ENCODE measurements around the gene GPR161. TPM values are rescaled to one million over a fixed set of nuclear protein-coding genes. Genes with fewer than 3 reads are reported as not detected.
A peak's percentile ranks its signal among the peaks of the same experiment; 100 is the strongest.

The GPR161 gene
- total and polyA plus RNA-seq, 4 donors = 17.3 to 22.7 (median 21.3) TPM

DNA sequence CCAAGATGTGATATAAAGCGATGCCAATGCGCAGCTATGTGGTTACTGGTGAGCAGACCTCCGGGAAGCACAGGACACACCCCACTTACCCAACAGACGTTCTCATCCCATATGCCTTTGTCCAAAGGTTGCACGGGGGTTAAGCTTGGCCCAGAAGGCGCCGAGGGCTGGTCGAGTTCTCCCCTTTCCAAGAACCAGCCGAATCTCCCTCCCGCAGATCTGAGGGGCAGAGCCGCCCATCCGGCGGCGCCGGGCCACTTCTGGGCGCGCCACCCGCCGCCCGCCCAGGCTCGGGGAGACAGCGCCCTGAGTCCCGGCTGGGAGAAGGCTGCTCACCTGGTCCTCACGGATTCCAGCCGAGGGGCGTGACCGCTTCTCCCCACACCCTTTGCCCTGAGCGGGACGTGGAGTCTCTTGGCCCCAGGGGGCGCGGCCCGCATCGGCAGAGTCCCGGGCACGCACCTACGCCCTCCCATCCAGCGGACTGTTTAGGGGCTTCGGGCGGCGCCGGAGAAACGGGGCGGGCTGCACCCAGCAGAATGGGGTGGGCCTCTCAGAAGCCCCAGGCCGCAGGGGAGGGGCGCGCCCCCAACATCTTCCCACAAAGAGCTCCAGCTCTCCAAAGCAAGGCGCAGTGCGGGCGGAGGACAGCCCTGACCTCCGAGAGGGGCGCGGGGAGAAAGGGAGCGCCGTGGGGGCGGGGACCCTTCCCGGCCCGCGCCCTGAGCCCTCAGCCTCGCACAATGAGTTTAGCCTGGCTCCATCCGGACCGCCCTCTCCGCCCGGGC, 615 bp downstream of the GPR161 start:
- Histone ChIP-seq H3K4me1 (ENCODE audit: control insufficient read depth, insufficient read depth, low read length) (peaks cover 16% of the 10 kb centered on the region), H3K27me3 (ENCODE audit: control insufficient read depth, insufficient read depth, low read length) (no peaks in the 10 kb centered on the region), H3K36me3 (ENCODE audit: control insufficient read depth, insufficient read depth, low read length) (no peaks in the 10 kb centered on the region), H3K27ac (ENCODE audit: low read depth, low read length) (peak overlapping the region; percentile 35), H3K4me3 (ENCODE audit: low read depth, low read length) (peak overlapping the region; percentile 61), H3K9me3 (ENCODE audit: control insufficient read depth, insufficient read depth, low read length) (no peaks in the 10 kb centered on the region)
- WGBS (ENCODE audit: insufficient coverage) = under 1% methylated on average over 63 of the region's 63 CpGs
- peak in 2 of 6 donors; percentile 61 to 76 for DNase-seq (ENCODE audit: low read depth in 4 of 6, low spot score in 6 of 6)

DNA sequence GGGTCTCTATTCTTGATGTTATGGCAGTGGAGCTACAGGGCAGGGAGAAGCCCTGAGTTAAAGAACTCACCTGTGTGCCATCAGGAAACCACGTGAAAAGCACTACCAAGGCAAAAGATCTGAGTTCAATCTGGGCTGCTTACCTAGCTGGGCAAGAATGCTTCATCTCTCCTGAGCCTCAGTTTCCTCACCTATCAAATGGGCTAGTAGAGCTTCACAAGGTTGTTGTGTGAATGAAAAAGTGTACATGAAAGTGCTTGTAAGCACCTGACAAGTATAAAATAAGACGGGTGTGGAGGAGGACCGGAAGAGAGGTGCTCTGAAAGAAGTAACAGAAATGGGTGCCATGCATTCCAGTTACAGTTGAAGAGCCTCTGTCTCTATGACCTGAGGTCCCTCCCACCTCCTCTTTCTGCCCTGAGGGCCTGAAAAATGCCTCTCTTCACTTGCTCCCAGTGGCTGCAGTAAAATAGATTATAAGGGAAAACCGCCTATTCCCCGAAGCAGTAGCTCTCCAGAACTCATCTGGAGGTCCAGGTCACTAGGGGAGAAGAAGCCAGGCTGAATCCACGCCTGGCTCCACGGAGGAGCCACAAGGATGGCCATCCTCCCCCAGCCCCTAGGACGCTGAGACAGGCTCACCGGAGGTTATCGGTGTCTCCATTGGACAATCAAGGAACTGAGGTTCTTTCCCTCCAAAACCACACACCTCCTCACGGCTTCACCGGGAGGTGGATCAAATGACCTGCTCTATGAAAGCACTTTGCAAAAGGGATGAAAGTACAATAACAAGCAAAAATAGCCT, 1.4 kb downstream of the GPR161 start:
- no peaks in the 10 kb centered on the region for H3K9me3 ChIP-seq (ENCODE audit: control insufficient read depth, insufficient read depth, low read length)
- no peak overlapping the region for H3K27ac ChIP-seq (ENCODE audit: low read depth, low read length)

DNA sequence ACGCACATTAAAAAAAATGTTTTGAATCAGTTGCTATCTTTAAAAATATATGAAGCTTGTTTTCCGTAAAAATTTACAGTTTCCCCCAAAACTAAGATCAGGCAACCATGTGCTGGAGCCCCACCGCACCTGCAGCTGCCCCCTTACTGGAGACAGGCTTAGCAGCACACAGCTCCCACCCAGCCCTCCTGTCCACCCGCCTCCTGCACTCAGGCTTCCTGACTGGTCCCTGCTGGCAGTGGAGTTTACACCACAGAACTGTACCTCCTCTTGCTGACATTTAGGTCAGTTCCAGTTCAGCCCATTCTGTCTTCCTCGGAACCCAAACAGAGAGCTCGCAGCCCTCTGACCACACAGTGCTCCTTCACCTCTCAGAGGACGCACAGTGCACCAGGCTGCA, 2.1 kb downstream of the GPR161 start:
- Histone ChIP-seq H3K4me3 (ENCODE audit: low read depth, low read length) (no peak overlapping the region), H3K27me3 (ENCODE audit: control insufficient read depth, insufficient read depth, low read length) (no peaks in the 10 kb centered on the region), H3K36me3 (ENCODE audit: control insufficient read depth, insufficient read depth, low read length) (no peaks in the 10 kb centered on the region), H3K9me3 (ENCODE audit: control insufficient read depth, insufficient read depth, low read length) (no peaks in the 10 kb centered on the region), H3K4me1 (ENCODE audit: control insufficient read depth, insufficient read depth, low read length) (peaks cover 16% of the 10 kb centered on the region), H3K27ac (ENCODE audit: low read depth, low read length) (no peak overlapping the region)
- 47% methylated on average over 4 of the region's 7 CpGs for WGBS (ENCODE audit: insufficient coverage)
- peak in 2 of 6 donors; percentile 16 to 33 for DNase-seq (ENCODE audit: low read depth in 4 of 6, low spot score in 6 of 6)

More for the DNA sequence above, 1.4 kb downstream of the GPR161 start:
- H3K4me3 ChIP-seq (ENCODE audit: low read depth, low read length) = peak overlapping the region; percentile 61
- peak in 1 of 6 donors; percentile 55 for DNase-seq (ENCODE audit: low read depth in 4 of 6, low spot score in 6 of 6)
- H3K4me1 ChIP-seq (ENCODE audit: control insufficient read depth, insufficient read depth, low read length) = peaks cover 16% of the 10 kb centered on the region
- no peaks in the 10 kb centered on the region for H3K36me3 ChIP-seq (ENCODE audit: control insufficient read depth, insufficient read depth, low read length)
- no peaks in the 10 kb centered on the region for H3K27me3 ChIP-seq (ENCODE audit: control insufficient read depth, insufficient read depth, low read length)
- 25% methylated on average over 10 of the region's 12 CpGs for WGBS (ENCODE audit: insufficient coverage)

DNA sequence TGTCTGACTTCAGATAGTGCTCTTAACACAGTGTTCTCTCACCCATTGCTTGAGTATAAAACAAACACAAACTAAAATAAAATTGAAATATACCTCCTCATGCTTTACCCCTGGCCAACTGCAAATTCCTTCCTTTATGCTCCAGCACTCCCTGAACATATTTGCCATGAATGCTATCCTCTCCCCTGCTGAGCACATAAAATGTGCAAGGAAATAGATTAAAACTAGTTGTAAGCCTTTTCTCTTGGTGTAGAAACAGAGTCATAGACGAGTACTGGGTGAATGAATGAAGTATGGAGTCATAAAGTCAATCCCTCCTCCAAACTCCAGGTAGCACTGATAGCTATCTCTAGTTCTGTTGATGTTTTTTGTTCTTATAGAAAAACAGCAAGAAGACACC, 2.6 kb downstream of the GPR161 start:
- Histone ChIP-seq H3K27ac (ENCODE audit: low read depth, low read length) (no peak overlapping the region), H3K9me3 (ENCODE audit: control insufficient read depth, insufficient read depth, low read length) (no peaks in the 10 kb centered on the region), H3K36me3 (ENCODE audit: control insufficient read depth, insufficient read depth, low read length) (no peaks in the 10 kb centered on the region), H3K4me3 (ENCODE audit: low read depth, low read length) (no peak overlapping the region), H3K27me3 (ENCODE audit: control insufficient read depth, insufficient read depth, low read length) (no peaks in the 10 kb centered on the region), H3K4me1 (ENCODE audit: control insufficient read depth, insufficient read depth, low read length) (peaks cover 16% of the 10 kb centered on the region)
- WGBS (ENCODE audit: insufficient coverage) = no CpG with 5 or more reads among the region's 1 CpG
- peak in 1 of 6 donors; percentile 43 for DNase-seq (ENCODE audit: low read depth in 4 of 6, low spot score in 6 of 6)

DNA sequence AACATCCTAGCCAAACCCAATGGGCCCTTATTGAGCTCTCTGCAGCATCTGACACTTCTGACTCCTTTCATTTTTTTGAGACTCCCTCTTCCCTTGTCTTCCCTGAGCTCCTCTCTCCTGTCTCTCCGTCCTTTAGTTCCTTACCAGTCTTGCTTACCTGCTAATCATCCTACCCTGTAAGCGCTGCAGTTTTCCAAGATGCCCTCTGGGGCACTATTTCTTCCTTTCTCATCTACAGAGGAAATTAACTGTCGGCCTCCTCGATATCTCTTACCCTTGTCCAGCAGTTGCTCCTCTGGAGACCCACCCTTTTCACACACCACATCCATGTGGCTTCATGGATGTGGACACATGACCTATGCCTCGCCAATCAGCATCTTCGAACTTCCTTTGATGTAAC, 6.8 kb downstream of the GPR161 start:
- Histone ChIP-seq H3K4me3 (ENCODE audit: low read depth, low read length) (no peak overlapping the region), H3K27me3 (ENCODE audit: control insufficient read depth, insufficient read depth, low read length) (no peaks in the 10 kb centered on the region), H3K9me3 (ENCODE audit: control insufficient read depth, insufficient read depth, low read length) (no peaks in the 10 kb centered on the region), H3K27ac (ENCODE audit: low read depth, low read length) (no peak overlapping the region), H3K4me1 (ENCODE audit: control insufficient read depth, insufficient read depth, low read length) (peaks cover 4% of the 10 kb centered on the region), H3K36me3 (ENCODE audit: control insufficient read depth, insufficient read depth, low read length) (no peaks in the 10 kb centered on the region)
- 92% methylated on average over 5 of the region's 6 CpGs for WGBS (ENCODE audit: insufficient coverage)
- DNase-seq (ENCODE audit: low read depth in 4 of 6, low spot score in 6 of 6) = peak in 1 of 6 donors; percentile 8

DNA sequence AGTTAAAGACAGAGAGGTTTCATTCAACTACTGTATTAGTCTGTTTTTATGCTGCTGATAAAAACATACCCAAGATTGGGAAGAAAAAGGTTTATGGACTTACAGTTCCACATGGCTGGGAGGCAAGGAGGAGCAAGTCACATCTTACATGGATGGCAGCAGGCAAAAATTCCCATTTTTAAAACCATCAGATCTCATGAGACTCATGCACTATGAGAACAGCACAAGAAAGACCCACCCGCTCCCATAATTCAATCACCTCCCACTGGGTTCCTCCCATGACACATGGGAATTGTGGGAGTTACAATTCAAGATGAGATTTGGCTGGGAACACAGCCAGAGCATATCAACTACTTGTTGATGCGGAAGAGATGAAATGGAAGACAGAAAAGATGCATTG, 9.2 kb downstream of the GPR161 start:
- 80% methylated on average over 1 of the region's 2 CpGs for WGBS (ENCODE audit: insufficient coverage)
- H3K4me1 ChIP-seq (ENCODE audit: control insufficient read depth, insufficient read depth, low read length) = no peaks in the 10 kb centered on the region
- H3K27ac ChIP-seq (ENCODE audit: low read depth, low read length) = no peak overlapping the region
- H3K36me3 ChIP-seq (ENCODE audit: control insufficient read depth, insufficient read depth, low read length) = no peaks in the 10 kb centered on the region
- H3K4me3 ChIP-seq (ENCODE audit: low read depth, low read length) = no peak overlapping the region
- no peak for DNase-seq (ENCODE audit: low read depth in 4 of 6, low spot score in 6 of 6)
- H3K9me3 ChIP-seq (ENCODE audit: control insufficient read depth, insufficient read depth, low read length) = no peaks in the 10 kb centered on the region
- H3K27me3 ChIP-seq (ENCODE audit: control insufficient read depth, insufficient read depth, low read length) = no peaks in the 10 kb centered on the region

DNA sequence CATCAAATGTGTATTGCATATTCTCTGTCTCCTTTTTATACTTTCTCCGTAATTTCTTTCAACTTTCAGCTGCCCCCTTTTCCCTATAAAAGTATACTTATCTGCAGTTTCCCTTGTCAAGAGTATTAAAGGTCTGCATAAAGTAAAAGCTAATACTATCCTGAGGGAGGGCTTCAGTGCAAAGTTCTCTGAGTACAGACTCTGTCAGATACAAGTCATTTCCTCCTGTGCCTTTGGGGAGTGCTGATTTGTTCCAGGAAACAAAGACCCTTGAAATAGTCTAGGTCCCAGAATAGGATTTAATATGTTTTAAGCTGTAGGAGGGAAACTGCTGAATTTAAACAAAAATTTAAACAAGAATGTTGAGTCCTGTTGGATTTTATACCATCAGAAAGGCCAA, 11.7 kb downstream of the GPR161 start:
- Histone ChIP-seq H3K4me1 (ENCODE audit: control insufficient read depth, insufficient read depth, low read length) (peaks cover 6% of the 10 kb centered on the region), H3K27ac (ENCODE audit: low read depth, low read length) (no peak overlapping the region), H3K9me3 (ENCODE audit: control insufficient read depth, insufficient read depth, low read length) (no peaks in the 10 kb centered on the region), H3K4me3 (ENCODE audit: low read depth, low read length) (no peak overlapping the region), H3K27me3 (ENCODE audit: control insufficient read depth, insufficient read depth, low read length) (no peaks in the 10 kb centered on the region), H3K36me3 (ENCODE audit: control insufficient read depth, insufficient read depth, low read length) (peaks cover 4% of the 10 kb centered on the region)
- DNase-seq (ENCODE audit: low read depth in 4 of 6, low spot score in 6 of 6) = no peak
- no CpG with 5 or more reads among the region's 1 CpG for WGBS (ENCODE audit: insufficient coverage)

DNA sequence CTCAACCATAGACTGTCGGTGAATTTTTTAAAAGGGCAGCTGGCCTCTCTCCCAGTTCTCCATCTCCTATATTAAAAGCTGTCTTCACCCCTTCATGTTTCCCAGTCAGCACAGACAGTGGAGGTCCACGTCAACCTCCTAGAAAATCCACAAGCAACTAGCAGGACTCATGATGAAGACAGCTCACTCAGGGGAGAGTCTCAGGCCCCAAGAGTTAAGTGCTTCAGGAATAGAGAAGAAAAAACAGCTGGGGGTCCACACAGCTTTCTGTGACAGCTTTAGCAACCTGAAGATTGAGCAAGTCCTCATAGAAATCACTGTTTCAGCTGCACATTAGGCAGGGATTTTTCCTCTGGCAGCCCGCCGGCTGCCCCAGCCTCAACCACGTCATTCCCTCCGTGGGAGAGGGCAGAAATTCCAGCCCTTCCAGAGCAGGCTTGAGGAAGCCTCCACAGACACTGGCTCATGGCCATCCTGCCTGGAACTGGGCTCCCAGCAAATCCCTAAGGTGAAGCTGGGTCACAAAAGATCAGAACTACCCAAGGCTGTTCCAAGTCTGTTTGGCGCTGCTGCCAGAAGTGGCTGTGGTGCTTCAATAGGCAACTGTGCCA, 15.2 kb downstream of the GPR161 start:
- DNase-seq (ENCODE audit: low read depth in 4 of 6, low spot score in 6 of 6) = peak in 2 of 6 donors; percentile 6 to 34
- WGBS (ENCODE audit: insufficient coverage) = 71% methylated on average over 5 of the region's 7 CpGs

DNA sequence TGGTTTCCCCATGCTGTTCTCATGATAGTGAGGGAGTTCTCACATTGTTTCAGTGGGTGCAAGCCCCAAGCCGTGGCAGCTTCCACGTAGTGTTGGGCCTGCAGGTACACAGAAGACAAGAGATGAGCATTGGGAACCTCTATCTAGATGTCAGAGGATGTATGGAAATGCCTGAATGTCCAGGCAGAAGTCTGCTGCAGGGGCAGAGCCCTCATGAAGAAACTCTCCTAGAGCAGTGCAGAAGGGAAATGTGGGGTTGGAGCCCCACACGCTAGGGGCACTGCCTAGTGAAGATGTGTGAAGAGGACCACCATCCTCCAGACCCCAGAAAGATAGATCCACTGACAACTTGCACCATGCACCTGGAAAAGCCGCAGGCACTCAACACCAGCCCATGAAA, 17.0 kb downstream of the GPR161 start:
- Histone ChIP-seq H3K27me3 (ENCODE audit: control insufficient read depth, insufficient read depth, low read length) (no peaks in the 10 kb centered on the region), H3K36me3 (ENCODE audit: control insufficient read depth, insufficient read depth, low read length) (peaks cover 11% of the 10 kb centered on the region), H3K4me1 (ENCODE audit: control insufficient read depth, insufficient read depth, low read length) (peaks cover 6% of the 10 kb centered on the region), H3K9me3 (ENCODE audit: control insufficient read depth, insufficient read depth, low read length) (no peaks in the 10 kb centered on the region), H3K27ac (ENCODE audit: low read depth, low read length) (no peak overlapping the region), H3K4me3 (ENCODE audit: low read depth, low read length) (no peak overlapping the region)
- no CpG with 5 or more reads among the region's 4 CpGs for WGBS (ENCODE audit: insufficient coverage)
- DNase-seq (ENCODE audit: low read depth in 4 of 6, low spot score in 6 of 6) = no peak

More for the DNA sequence above, 15.2 kb downstream of the GPR161 start:
- H3K9me3 ChIP-seq (ENCODE audit: control insufficient read depth, insufficient read depth, low read length) = no peaks in the 10 kb centered on the region
- H3K27me3 ChIP-seq (ENCODE audit: control insufficient read depth, insufficient read depth, low read length) = no peaks in the 10 kb centered on the region
- no peak overlapping the region for H3K4me3 ChIP-seq (ENCODE audit: low read depth, low read length)
- H3K27ac ChIP-seq (ENCODE audit: low read depth, low read length) = no peak overlapping the region
- H3K4me1 ChIP-seq (ENCODE audit: control insufficient read depth, insufficient read depth, low read length) = peaks cover 6% of the 10 kb centered on the region
- H3K36me3 ChIP-seq (ENCODE audit: control insufficient read depth, insufficient read depth, low read length) = peaks cover 9% of the 10 kb centered on the region
